Smooth muscle cell (in vitro differentiated cells): ENCODE measurements around the gene NFE2L2. TPM values are rescaled to one million over a fixed set of nuclear protein-coding genes. Genes with fewer than 3 reads are reported as not detected.
"Not testable (repeated sequence)": the region's sequence is repeated elsewhere in the genome, so short reads cannot be mapped to it uniquely, and the experiment has no call there.

Experiments used
- DNase-seq: peaks from one replicate; lab custom pipeline; 2025; ENCODE audit not compliant: unreplicated experiment; lab: John Stamatoyannopoulos, UW
- H2AFZ ChIP-seq: fragments of 200-600 bp; sonication (generic); 2 replicates; pipeline ENCODE4 v1.6.0; 2016; ENCODE audit warnings: antibody characterized with exemption, low read depth, mild to moderate bottlenecking
- H3F3A ChIP-seq: fragments of 200-600 bp; sonication (generic); 2 replicates; pipeline ENCODE4 v1.6.0; 2017; ENCODE audit warnings: antibody characterized with exemption, low read depth
- H3K27ac ChIP-seq: fragments of 200-600 bp; sonication (generic); 2 replicates; pipeline ENCODE4 v1.5.1; 2016; ENCODE audit warnings: low read depth, mild to moderate bottlenecking
- H3K27me3 ChIP-seq: fragments of 200-600 bp; sonication (generic); 2 replicates; pipeline ENCODE4 v1.6.1; 2016; ENCODE audit warnings: low read depth, mild to moderate bottlenecking
- H3K36me3 ChIP-seq: fragments of 200-600 bp; sonication (generic); 2 replicates; pipeline ENCODE4 v1.5.1; 2016; ENCODE audit warnings: low read depth
- H3K4me1 ChIP-seq: fragments of 200-600 bp; sonication (generic); 2 replicates; pipeline ENCODE4 v1.5.1; 2016; ENCODE audit warnings: low read depth
- H3K4me2 ChIP-seq: fragments of 200-600 bp; sonication (generic); 2 replicates; pipeline ENCODE4 v1.6.0; 2016; ENCODE audit warnings: mild to moderate bottlenecking
- H3K4me3 ChIP-seq: fragments of 200-600 bp; sonication (generic); 2 replicates; pipeline ENCODE4 v1.5.1; 2016; ENCODE audit warnings: mild to moderate bottlenecking
- H3K79me2 ChIP-seq: fragments of 200-600 bp; sonication (generic); 2 replicates; pipeline ENCODE4 v1.6.0; 2016; ENCODE audit warnings: low read depth, mild to moderate bottlenecking
- H3K9ac ChIP-seq: fragments of 200-600 bp; sonication (generic); 2 replicates; pipeline ENCODE4 v1.6.0; 2016; ENCODE audit warnings: low read depth
- H3K9me3 ChIP-seq: fragments of 200-600 bp; sonication (generic); replicated peaks from 2 replicates; pipeline ENCODE4 v1.5.1; 2016; ENCODE audit warnings: low read depth
- H4K20me1 ChIP-seq: fragments of 200-600 bp; sonication (generic); 2 replicates; pipeline ENCODE4 v1.6.0; 2016; ENCODE audit warnings: low read depth
- WGBS: methylation state at CpG from one replicate; pipeline ENCODE4 v1.1.7; 2016; ENCODE audit warnings: low lambda C conversion rate; 5-methylcytosine and 5-hydroxymethylcytosine counted together
- polyA plus RNA-seq: library from polyadenylated mRNA; unstranded; fragments of >200 nt; fragmentation: Nextera tagmentation; extraction: Ambion mirVana; gene quantifications from 2 replicates; pipeline ENCODE4 v1.2.1, GENCODE V29; 2016
- total RNA-seq: library from RNA; depleted of rRNA; stranded (reverse); fragments of >200 nt; gene quantifications from 2 replicates; pipeline ENCODE4 v1.2.3, GENCODE V29; 2014
- TF ChIP-seq, protein P1 (sequence below): fragments of 200-600 bp; sonication (generic); IDR thresholded peaks from 2 replicates; pipeline ENCODE4 v1.5.1; 2017; ENCODE audit warnings: borderline replicate concordance, mild to moderate bottlenecking, antibody characterized with exemption; ENCODE audit not compliant: insufficient read depth, poor library complexity, severe bottlenecking

Gene NFE2L2
- total and polyA plus RNA-seq, 2 experiments from 2014 or later = 64.4 to 118 TPM

DNA sequence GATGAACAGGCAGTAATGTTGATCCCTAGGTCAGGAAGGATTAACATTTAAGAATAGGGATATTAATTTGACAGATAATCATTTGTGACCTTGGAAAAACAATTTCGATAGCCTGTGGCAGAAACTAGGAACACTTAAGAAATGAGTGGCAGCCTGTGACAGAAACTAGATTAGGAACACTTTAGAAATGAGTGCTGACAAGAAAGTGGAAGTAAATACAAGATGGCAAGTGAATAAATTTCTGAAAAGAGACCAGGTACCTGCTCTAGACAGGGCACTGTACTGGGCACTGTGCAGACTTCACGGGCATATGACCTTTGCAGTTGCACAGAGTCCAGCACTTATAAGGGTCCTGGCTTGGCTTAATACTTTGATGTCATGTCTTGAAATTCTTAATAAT lies 57.4 kb downstream of the NFE2L2 start:
- Histone ChIP-seq H3K4me3 (no peak overlapping the region), H2AFZ (no peak overlapping the region), H3K27ac (no peak overlapping the region), H3K9ac (no peak overlapping the region), H3K9me3 (no peaks in the 10 kb centered on the region), H3K4me1 (peaks cover 14% of the 10 kb centered on the region), H3K36me3 (no peaks in the 10 kb centered on the region), H3F3A (no peaks in the 10 kb centered on the region), H3K4me2 (no peak overlapping the region), H3K79me2 (peaks cover 10% of the 10 kb centered on the region), H3K27me3 (no peaks in the 10 kb centered on the region), H4K20me1 (no peaks in the 10 kb centered on the region)
- TF ChIP-seq, protein P1, sequence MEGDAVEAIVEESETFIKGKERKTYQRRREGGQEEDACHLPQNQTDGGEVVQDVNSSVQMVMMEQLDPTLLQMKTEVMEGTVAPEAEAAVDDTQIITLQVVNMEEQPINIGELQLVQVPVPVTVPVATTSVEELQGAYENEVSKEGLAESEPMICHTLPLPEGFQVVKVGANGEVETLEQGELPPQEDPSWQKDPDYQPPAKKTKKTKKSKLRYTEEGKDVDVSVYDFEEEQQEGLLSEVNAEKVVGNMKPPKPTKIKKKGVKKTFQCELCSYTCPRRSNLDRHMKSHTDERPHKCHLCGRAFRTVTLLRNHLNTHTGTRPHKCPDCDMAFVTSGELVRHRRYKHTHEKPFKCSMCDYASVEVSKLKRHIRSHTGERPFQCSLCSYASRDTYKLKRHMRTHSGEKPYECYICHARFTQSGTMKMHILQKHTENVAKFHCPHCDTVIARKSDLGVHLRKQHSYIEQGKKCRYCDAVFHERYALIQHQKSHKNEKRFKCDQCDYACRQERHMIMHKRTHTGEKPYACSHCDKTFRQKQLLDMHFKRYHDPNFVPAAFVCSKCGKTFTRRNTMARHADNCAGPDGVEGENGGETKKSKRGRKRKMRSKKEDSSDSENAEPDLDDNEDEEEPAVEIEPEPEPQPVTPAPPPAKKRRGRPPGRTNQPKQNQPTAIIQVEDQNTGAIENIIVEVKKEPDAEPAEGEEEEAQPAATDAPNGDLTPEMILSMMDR = no peak
- WGBS = 78% methylated on average over 2 of the region's 2 CpGs
- no peak for DNase-seq

GRCh38 chr2:177204417-177204816 lies 60.1 kb downstream of the NFE2L2 start:
- no peaks in the 10 kb centered on the region for H4K20me1 ChIP-seq
- H3K4me2 ChIP-seq = no peak overlapping the region
- no peak overlapping the region for H3K9ac ChIP-seq
- H3K27ac ChIP-seq = no peak overlapping the region
- no peak overlapping the region for H2AFZ ChIP-seq
- no peaks in the 10 kb centered on the region for H3K9me3 ChIP-seq
- WGBS = 81% methylated on average over 3 of the region's 3 CpGs
- no peaks in the 10 kb centered on the region for H3F3A ChIP-seq
- no peak for DNase-seq
- no peaks in the 10 kb centered on the region for H3K36me3 ChIP-seq
- H3K4me3 ChIP-seq = no peak overlapping the region
- H3K79me2 ChIP-seq = no peaks in the 10 kb centered on the region
- peaks cover 3% of the 10 kb centered on the region for H3K4me1 ChIP-seq
- TF ChIP-seq, protein P1 = no peak
- no peaks in the 10 kb centered on the region for H3K27me3 ChIP-seq

DNA sequence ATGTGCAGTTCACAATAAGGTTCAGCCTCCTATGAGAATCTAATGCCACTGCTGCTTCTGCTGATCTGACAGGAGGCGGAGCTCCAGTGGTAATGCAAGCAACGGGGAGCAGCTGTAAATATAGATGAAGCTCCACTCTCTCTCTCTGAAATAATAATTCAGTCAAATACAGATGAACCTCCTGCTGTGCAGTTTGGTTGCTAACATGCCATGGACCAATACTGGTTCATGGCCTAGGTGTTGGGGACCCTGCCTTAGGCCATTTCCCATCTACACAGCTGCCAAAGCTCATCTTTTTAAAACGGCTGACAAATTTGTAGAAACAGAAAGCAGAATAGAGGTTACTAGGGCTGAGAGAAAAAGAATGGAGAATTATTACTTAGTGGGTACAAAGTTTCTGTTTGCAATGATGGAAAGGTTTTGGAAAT lies 62.6 kb downstream of the NFE2L2 start:
- H3F3A ChIP-seq = no peaks in the 10 kb centered on the region
- no peak overlapping the region for H2AFZ ChIP-seq

DNA sequence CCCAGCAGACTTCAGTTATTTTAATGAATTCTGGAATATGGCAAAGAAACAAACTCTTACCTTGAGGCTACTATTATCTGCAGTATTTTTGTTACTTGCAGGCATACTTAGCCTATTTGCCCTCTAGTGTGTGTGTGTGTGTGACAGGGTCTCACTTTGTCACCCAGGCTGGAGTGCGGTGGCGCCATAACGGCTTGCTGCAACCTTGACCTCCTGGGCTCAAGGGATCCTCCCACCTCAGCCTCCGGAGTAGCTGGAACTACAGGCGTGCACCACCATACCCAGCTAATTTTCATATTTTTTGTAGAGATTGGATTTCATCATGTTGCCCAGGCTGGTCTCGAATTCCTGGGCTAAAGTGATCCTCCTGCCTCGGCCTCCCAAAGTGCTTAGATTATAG lies 64.1 kb downstream of the NFE2L2 start:
- not testable (repeated sequence) for H3K27me3 ChIP-seq, DNase-seq, H3K9ac ChIP-seq, H3K27ac ChIP-seq, H2AFZ ChIP-seq, H3K4me1 ChIP-seq, H3K4me3 ChIP-seq, H3K4me2 ChIP-seq, H4K20me1 ChIP-seq, H3K36me3 ChIP-seq, H3K9me3 ChIP-seq, H3K79me2 ChIP-seq, H3F3A ChIP-seq
- 99% methylated on average over 7 of the region's 7 CpGs for WGBS

More for the DNA sequence above, 62.6 kb downstream of the NFE2L2 start:
- H3K4me3 ChIP-seq = no peak overlapping the region
- no peaks in the 10 kb centered on the region for H3K27me3 ChIP-seq
- H4K20me1 ChIP-seq = no peaks in the 10 kb centered on the region
- no peak for DNase-seq
- 71% methylated on average over 3 of the region's 3 CpGs for WGBS
- H3K27ac ChIP-seq = no peak overlapping the region
- TF ChIP-seq, protein P1 = no peak
- no peaks in the 10 kb centered on the region for H3K79me2 ChIP-seq
- H3K9me3 ChIP-seq = no peaks in the 10 kb centered on the region
- H3K4me2 ChIP-seq = no peak overlapping the region
- H3K36me3 ChIP-seq = no peaks in the 10 kb centered on the region
- H3K9ac ChIP-seq = no peak overlapping the region
- H3K4me1 ChIP-seq = peaks cover 3% of the 10 kb centered on the region
